Dermis blood vessel endothelial cell (primary cell): ENCODE data around the gene SOX10. TPM values are rescaled to one million over a fixed set of nuclear protein-coding genes. Genes with fewer than 3 reads are reported as not detected.

Experiments used
- DNase-seq: peaks from one replicate; pipeline ENCODE4 v3.0.0; 2010
- total RNA-seq: library from RNA; depleted of rRNA; stranded (reverse); fragments of >200 nt; gene quantifications from 2 replicates; pipeline ENCODE4 v1.2.3, GENCODE V29; 2014

The SOX10 gene
- total RNA-seq, 1 donor from 2014 or later: not detected

GRCh38 chr22:38016182-38017151, 32.1 kb upstream of the SOX10 start:
- DNase-seq: peak; percentile 66

- no peak for DNase-seq
These were observed 29.7 kb upstream of the SOX10 start for GRCh38 chr22:38014083-38014482.

- DNase-seq: peak; percentile 53
These were observed 28.3 kb upstream of the SOX10 start for GRCh38 chr22:38012604-38013072.

GRCh38 chr22:38009000-38009806, 24.8 kb upstream of the SOX10 start:
- DNase-seq: no peak

GRCh38 chr22:38007330-38007902, 23.1 kb upstream of the SOX10 start:
- DNase-seq: no peak

GRCh38 chr22:38006906-38007305, 22.6 kb upstream of the SOX10 start:
- DNase-seq: no peak

GRCh38 chr22:38005943-38006342, 21.6 kb upstream of the SOX10 start:
- DNase-seq: no peak

- DNase-seq: peak; percentile 73
These were observed 15.4 kb upstream of the SOX10 start for GRCh38 chr22:37999640-38000272.

- DNase-seq: no peak
These were observed 14.9 kb upstream of the SOX10 start for GRCh38 chr22:37999236-37999635.

GRCh38 chr22:37998543-37998942, 14.2 kb upstream of the SOX10 start:
- DNase-seq: no peak

- no peak for DNase-seq
These were observed 12.3 kb upstream of the SOX10 start for GRCh38 chr22:37996515-37997246.

GRCh38 chr22:37996079-37996478, 11.7 kb upstream of the SOX10 start:
- no peak for DNase-seq

- no peak for DNase-seq
These were observed 11.1 kb upstream of the SOX10 start for GRCh38 chr22:37995460-37995859.

- DNase-seq: no peak
These were observed 10.6 kb upstream of the SOX10 start for GRCh38 chr22:37994982-37995381.

GRCh38 chr22:37994049-37994448, 9.7 kb upstream of the SOX10 start:
- DNase-seq: no peak

GRCh38 chr22:37991731-37992442, 7.5 kb upstream of the SOX10 start:
- no peak for DNase-seq

GRCh38 chr22:37990862-37991261, 6.5 kb upstream of the SOX10 start:
- no peak for DNase-seq

- no peak for DNase-seq
These were observed 5.9 kb upstream of the SOX10 start for GRCh38 chr22:37990301-37990700.

- DNase-seq: no peak
These were observed 5.0 kb upstream of the SOX10 start for GRCh38 chr22:37989146-37990045.

GRCh38 chr22:37986371-37986770, 2.0 kb upstream of the SOX10 start:
- DNase-seq: no peak
